ENCODE results near the gene ANK3.
A peak's percentile ranks its signal among the peaks of the same experiment; 100 is the strongest.

Gene ANK3

DNA sequence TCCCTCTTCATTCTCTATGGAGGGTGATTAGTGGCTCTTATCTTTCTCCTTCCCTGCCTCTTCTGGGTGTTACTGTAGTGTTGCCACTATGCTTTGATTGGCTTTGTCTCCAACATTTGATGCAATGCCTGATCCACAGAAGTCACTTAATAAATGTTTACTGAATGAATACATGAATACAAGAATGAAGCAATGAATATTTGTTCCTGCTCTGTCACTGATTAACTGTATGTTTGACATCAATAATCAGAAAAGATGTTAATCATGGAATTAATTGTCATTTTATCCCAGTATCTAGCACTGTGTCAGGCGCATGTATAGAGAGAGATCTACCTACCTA lies 4.3 kb downstream of the ANK3 start:
- no peak for DNase-seq (ENCODE audit: low read depth)
- in situ Hi-C loops (cut with HindIII; ENCODE audit: low sequenced_read_pairs), result no loop called here
- H3K4me3 ChIP-seq (ENCODE audit: low read depth, low read length), result no peak overlapping the region
- TF ChIP-seq, protein P1, sequence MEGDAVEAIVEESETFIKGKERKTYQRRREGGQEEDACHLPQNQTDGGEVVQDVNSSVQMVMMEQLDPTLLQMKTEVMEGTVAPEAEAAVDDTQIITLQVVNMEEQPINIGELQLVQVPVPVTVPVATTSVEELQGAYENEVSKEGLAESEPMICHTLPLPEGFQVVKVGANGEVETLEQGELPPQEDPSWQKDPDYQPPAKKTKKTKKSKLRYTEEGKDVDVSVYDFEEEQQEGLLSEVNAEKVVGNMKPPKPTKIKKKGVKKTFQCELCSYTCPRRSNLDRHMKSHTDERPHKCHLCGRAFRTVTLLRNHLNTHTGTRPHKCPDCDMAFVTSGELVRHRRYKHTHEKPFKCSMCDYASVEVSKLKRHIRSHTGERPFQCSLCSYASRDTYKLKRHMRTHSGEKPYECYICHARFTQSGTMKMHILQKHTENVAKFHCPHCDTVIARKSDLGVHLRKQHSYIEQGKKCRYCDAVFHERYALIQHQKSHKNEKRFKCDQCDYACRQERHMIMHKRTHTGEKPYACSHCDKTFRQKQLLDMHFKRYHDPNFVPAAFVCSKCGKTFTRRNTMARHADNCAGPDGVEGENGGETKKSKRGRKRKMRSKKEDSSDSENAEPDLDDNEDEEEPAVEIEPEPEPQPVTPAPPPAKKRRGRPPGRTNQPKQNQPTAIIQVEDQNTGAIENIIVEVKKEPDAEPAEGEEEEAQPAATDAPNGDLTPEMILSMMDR (IDR thresholded peaks at IDR 0.05; ENCODE audit: low read depth, low read length, missing control alignments), result no peak

DNA sequence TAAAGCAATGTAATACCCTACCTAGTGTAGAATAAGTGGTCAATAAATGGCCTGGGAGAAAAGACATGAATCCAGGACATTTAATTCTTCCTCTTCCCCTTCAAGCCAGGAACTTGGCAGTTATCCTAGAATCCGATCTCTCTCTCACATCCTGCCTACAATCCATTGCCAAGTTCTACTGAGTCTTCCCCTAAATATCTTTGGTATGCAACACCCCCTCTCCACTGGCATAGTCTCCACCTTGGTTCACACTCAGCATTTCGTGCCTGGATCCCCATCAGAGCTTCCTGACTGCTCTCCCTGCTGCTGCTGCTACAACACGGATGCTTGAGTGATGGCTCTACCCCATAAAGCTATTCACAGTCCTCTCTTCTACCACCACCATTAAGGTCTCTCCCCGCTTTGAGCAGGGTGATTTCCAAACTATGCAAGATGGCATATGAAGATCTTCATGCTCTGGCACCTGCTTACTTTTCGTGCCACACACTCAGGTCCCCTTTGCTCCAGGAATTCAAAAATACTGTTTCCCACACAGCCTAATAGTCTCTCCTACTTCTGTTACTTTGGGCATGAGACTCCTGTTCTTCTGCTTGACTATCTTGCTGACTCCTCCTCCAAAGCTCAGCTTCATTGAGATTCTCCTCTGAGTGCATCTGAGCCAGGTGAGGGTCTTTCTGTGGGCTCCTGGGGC lies 4.8 kb downstream of the ANK3 start:
- TF ChIP-seq, protein P1 (IDR thresholded peaks at IDR 0.05; ENCODE audit: low read depth, low read length, missing control alignments), result no peak
- in situ Hi-C loops (cut with HindIII; ENCODE audit: low sequenced_read_pairs), result no loop called here
- no peak overlapping the region for H3K4me3 ChIP-seq (ENCODE audit: low read depth, low read length)
- peak; percentile 99 for DNase-seq (ENCODE audit: low read depth)

DNA sequence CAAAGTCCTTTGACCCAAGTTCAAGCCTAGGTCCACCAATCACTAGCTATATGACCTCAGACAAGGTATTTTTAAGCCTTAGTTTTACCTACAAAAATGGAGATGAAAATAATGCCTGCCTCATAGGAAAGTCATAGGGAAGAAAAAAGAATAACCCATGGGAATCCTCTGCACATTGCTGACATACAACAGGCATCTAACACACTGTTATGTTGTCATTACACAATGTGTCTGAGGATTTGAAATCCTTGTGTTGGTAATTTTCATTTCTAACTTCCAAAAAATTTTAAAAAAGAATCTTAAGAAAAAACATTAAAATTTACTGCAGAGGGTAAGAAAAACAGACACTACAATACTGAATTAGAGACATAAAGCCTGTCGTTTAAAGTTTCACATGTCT lies 5.7 kb downstream of the ANK3 start:
- TF ChIP-seq, protein P1 (IDR thresholded peaks at IDR 0.05; ENCODE audit: low read depth, low read length, missing control alignments), result no peak
- DNase-seq (ENCODE audit: low read depth), result no peak
- H3K4me3 ChIP-seq (ENCODE audit: low read depth, low read length), result no peak overlapping the region
- in situ Hi-C loops (cut with HindIII; ENCODE audit: low sequenced_read_pairs), result no loop called here

DNA sequence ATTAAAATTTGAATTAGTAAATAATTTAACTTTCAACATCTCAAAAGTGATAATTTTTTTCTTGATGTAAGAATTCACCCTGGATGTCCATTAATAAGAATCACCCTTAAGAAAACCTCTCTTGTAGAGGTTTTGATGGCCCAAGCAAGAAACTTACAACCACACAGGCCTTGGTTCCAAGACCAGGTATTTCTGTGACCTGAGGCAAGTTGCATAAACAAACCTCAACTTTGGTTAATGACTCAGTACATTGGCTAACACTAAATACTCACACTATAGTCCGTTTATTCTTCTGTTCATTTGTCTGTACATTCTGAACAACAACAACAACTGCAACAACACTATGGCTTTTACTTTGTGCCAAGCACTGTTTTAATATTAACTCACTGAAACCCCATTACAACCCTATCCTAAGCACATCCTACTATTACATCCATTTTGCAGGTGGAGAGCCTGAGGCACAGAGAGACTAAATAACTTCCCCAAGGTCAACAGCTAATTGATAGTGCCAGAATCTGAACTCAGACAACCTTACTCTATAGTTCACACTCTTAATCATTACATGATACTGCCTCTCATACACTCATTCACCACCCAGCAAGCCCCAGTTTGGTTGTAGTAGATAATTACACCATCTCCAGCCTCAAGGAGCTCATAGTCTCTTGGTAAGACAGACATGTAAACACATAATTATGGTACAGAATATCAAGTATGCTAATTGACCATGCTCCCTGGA lies 6.6 kb downstream of the ANK3 start:
- TF ChIP-seq, protein P1 (IDR thresholded peaks at IDR 0.05; ENCODE audit: low read depth, low read length, missing control alignments), result no peak
- in situ Hi-C loops (cut with HindIII; ENCODE audit: low sequenced_read_pairs), result no loop called here
- no peak overlapping the region for H3K4me3 ChIP-seq (ENCODE audit: low read depth, low read length)
- peak; percentile 46 for DNase-seq (ENCODE audit: low read depth)

DNA sequence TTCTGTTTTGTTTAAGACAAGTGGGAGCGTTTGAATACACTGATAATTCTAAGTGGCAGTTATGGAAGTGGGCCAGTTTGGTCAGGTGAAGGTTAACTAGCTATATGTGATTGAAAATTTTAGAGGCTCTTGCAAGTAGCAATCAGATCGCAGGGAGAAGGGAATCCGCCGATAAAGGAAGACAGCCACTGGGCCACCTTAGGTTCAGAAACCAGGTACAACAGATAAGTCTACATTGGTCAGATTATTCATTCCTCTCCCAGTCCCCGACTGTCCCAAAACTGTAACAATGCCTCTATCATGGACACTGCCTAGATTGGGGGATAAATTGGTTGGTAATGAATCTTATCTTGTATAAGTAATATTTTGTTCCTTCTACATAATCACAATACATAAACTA lies 8.9 kb downstream of the ANK3 start:
- in situ Hi-C loops (cut with HindIII; ENCODE audit: low sequenced_read_pairs), result no loop called here
- DNase-seq (ENCODE audit: low read depth), result no peak
- TF ChIP-seq, protein P1 (IDR thresholded peaks at IDR 0.05; ENCODE audit: low read depth, low read length, missing control alignments), result no peak
- H3K4me3 ChIP-seq (ENCODE audit: low read depth, low read length), result no peak overlapping the region

DNA sequence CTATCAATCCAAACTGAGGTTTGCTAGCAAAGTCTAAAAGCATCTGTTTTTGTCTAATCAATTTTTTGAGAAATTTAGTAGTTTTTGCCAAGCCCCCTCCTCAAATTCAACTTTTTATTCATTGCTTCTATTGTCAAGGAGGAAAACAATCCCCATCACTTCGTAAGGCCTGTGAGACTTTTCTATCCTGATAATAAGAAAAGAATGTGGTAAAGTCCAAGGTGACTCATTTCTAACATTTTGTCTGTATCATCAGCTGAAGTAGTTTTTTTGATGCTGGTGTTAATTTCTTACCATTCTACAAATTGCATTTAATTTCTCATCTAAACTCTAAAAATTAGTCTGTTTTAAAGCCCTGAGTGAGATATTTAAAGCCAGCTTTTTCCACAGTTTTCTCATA lies 11.7 kb downstream of the ANK3 start:
- TF ChIP-seq, protein P1 (IDR thresholded peaks at IDR 0.05; ENCODE audit: low read depth, low read length, missing control alignments), result no peak
- no peak for DNase-seq (ENCODE audit: low read depth)
- in situ Hi-C loops (cut with HindIII; ENCODE audit: low sequenced_read_pairs), result no loop called here
- H3K4me3 ChIP-seq (ENCODE audit: low read depth, low read length), result no peak overlapping the region

Data from astrocyte of the cerebellum (primary cell).